Lower leg skin (tissue), 3 donors: ENCODE data around the gene NOSTRIN.

Experiments
- CTCF ChIP-seq, 3 donors: fragments of 450-650 bp; IDR thresholded peaks; one replicate each; pipeline ENCODE4 v1.5.1; 2016; ENCODE audit warnings: antibody characterized with exemption in 3 of 3, mild to moderate bottlenecking in 3 of 3, moderate library complexity in 2 of 3
- POLR2A ChIP-seq, 2 donors: fragments of 450-650 bp; IDR thresholded peaks; one replicate each; pipeline ENCODE4 v1.6.1; 2016 to 2017; ENCODE audit warnings: antibody characterized with exemption in 2 of 2, mild to moderate bottlenecking in 1 of 2, moderate library complexity in 1 of 2

DNA sequence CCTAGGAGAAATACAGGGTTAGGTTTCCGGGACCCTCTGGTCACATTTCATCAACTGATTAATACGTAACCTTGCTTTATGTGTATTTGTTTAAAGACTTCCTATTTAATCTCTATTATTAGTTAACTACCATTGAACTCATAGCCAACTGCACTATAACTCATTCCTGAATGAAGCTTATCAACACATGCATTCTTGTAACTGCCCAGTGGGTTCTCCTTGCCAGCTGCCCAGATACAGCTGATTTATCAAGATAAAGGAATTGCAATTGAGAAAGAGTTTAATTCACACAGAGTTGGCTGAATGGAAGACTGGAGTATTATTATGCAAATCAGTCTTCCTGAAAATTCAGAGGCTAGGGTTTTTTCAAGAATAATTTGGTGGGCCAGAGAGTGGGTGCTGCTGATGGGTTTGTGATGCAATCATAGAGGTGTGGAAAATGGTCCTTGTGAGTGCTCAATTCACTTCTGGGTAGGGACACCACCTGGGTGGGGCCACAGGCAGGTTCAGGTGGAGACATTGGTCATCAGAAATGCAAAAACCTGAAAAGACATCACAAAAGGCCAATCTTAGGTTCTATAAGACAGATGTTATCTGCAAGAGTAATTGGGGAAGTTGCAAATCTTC lies 21.1 kb upstream of the NOSTRIN start:
- TF ChIP-seq CTCF (IDR thresholded peaks at IDR 0.05) (no peak), POLR2A (IDR thresholded peaks at IDR 0.05) (no peak)
